Gastroesophageal sphincter (tissue), 3 donors: Measurements from ENCODE around the gene CALHM3.

Experiments
- EP300 ChIP-seq: sonication (generic); formaldehyde crosslinking; IDR thresholded peaks from one replicate; pipeline ENCODE4 v1.6.1; 2017; ENCODE audit warnings: antibody characterized with exemption, mild to moderate bottlenecking
- POLR2A ChIP-seq, 2 donors: fragments of 450-650 bp; IDR thresholded peaks; one replicate each; pipeline ENCODE4 v1.6.1; 2017; ENCODE audit warnings: antibody characterized with exemption in 2 of 2, mild to moderate bottlenecking in 2 of 2, moderate library complexity in 1 of 2
- POLR2AphosphoS5 ChIP-seq: sonication (generic); formaldehyde crosslinking; IDR thresholded peaks from one replicate; pipeline ENCODE4 v1.6.1; 2017; ENCODE audit warnings: antibody characterized with exemption
- TF ChIP-seq, protein P1 (sequence below), 4 experiments: fragments of 200-600 bp in 2 of 4; fragments of 450-650 bp in 2 of 4; sonication (generic) in 1 of 4; IDR thresholded peaks; one replicate each; pipeline ENCODE4 v1.5.1; 2017 to 2019; ENCODE audit warnings: antibody characterized with exemption in 4 of 4, mild to moderate bottlenecking in 2 of 4, moderate library complexity in 2 of 4

DNA sequence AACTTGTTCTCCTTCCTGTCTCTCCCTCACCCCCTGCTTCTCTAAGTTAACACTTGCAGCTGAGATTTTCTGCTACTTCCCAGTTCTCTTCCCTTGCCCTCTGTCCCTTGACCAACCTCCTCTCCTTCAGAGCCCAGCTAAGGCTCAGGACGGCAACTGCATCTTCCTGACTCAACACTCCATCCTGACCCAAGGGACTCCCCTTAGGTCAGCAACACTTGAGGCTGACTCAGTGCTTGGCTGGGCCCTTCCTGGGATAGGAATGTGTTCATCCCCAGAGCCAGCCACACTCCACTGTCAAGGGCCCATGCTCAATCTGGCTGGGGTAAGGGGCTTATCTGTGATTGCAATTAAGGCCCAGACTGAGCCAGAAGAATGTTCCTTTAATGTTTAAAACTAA is 30.3 kb downstream of the CALHM3 start:
- TF ChIP-seq, protein P1, sequence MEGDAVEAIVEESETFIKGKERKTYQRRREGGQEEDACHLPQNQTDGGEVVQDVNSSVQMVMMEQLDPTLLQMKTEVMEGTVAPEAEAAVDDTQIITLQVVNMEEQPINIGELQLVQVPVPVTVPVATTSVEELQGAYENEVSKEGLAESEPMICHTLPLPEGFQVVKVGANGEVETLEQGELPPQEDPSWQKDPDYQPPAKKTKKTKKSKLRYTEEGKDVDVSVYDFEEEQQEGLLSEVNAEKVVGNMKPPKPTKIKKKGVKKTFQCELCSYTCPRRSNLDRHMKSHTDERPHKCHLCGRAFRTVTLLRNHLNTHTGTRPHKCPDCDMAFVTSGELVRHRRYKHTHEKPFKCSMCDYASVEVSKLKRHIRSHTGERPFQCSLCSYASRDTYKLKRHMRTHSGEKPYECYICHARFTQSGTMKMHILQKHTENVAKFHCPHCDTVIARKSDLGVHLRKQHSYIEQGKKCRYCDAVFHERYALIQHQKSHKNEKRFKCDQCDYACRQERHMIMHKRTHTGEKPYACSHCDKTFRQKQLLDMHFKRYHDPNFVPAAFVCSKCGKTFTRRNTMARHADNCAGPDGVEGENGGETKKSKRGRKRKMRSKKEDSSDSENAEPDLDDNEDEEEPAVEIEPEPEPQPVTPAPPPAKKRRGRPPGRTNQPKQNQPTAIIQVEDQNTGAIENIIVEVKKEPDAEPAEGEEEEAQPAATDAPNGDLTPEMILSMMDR (IDR thresholded peaks at IDR 0.05): no peak
- TF ChIP-seq POLR2AphosphoS5: peak; percentile 80
- TF ChIP-seq EP300: no peak
- TF ChIP-seq POLR2A (IDR thresholded peaks at IDR 0.05): no peak
